ENCODE data around the gene GNG3. TPM values are rescaled to one million over a fixed set of nuclear protein-coding genes. Genes with fewer than 3 reads are reported as not detected.
"Not testable (repeated sequence)": the region's sequence is repeated elsewhere in the genome, so short reads cannot be mapped to it uniquely, and the experiment has no call there.

The GNG3 gene
- not detected for total RNA-seq
- 0.12 to 0.30 reads per million in 2 donors for total RNA-seq

DNA sequence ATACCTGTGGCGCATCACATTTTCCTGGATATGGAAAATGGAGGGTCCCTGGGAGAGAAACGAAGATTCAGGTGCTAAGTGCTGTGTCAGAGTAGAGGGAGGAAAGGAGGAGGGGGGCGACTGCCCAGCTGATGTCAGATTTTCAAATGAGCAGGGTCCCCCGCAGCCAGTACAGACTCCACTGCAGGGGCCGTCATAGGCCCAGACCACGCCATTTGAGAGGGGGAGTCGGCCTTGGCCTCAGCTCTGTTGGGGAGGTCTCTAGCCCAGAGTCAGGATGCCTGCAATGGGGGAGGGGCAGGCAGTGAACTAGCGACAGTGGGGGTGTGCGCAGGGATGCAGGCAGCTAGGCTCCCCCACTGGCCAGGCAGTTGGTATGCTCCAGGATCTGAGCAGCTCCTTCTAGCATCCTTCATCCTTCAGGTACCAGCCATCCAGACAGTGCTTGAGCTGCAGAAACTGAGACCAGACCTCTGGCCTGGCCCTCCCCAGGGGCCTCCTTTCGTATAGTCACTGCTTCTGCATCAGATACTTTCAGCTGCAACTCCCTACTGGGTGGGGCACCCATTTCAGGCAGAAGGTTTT is at the start of gene GNG3, which contains the start of gene BSCL2:
Gene GNG3 (plus strand): TSS at position 400 of the 585 bp plus-strand sequence. CDS start 620 bp downstream, outside the sequence.
Gene BSCL2 (minus strand): TSS at position 148 of the 585 bp plus-strand sequence. CDS start 229 bp downstream, outside the sequence.
- H3K4me1 Mint-ChIP-seq: peaks cover 29% of the 10 kb centered on the region
- H3K27me3 Mint-ChIP-seq: no peaks in the 10 kb centered on the region
- no peak for DNase-seq
- peak within 1 kb of the TSS; percentile 100 for H3K27ac Mint-ChIP-seq
- no peaks in the 10 kb centered on the region for H3K36me3 Mint-ChIP-seq (ENCODE audit: low read depth)
- no peaks in the 10 kb centered on the region for H3K9me3 ChIP-seq (ENCODE audit: control insufficient read depth, low read length, poor library complexity, severe bottlenecking)
- peak within 1 kb of the TSS; percentile 97 for H3K4me3 Mint-ChIP-seq
- no peak for ATAC-seq

DNA sequence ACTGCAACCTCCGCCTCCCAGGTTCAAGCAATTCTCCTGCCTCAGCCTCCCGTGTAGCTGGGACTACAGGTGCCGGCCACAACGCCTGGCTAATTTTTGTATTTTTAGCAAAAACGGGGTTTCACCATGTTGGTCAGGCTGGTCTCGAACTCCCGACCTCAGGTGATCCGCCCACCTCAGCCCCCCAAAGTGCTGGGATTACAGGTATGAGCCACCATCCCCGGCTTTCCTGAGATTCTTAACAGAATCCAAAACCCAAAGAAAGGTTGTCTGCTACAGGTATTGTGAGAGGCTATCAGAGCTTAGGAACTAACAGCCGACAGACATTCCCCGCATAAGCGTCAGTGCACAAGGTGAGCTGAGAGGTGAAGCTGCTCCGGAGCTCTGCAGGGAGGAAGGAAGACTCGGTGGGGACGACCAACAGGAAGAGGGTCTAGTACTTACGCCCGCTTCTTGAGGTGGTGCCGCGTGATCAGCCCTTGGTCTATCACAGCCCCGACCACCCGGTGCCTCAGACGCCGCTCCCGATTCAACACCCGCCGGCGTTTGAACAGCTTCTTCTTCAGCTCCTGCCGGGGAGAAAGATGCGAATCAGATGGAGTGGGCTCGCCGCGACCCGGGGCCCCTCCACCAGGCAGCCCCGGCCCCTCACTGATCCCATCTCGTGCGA is 42.9 kb upstream of the GNG3 start:
- ATAC-seq (peak; percentile 60), DNase-seq (peak in 1 of 3 donors; percentile 38)
- Mint-ChIP-seq H3K4me1 (peaks cover 26% of the 10 kb centered on the region), H3K4me3 (peak overlapping the region; percentile 98), H3K36me3 (ENCODE audit: low read depth) (no peaks in the 10 kb centered on the region), H3K27ac (peak overlapping the region; percentile 97), H3K27me3 (no peaks in the 10 kb centered on the region)
- H3K9me3 ChIP-seq (ENCODE audit: control insufficient read depth, low read length, poor library complexity, severe bottlenecking): no peaks in the 10 kb centered on the region

DNA sequence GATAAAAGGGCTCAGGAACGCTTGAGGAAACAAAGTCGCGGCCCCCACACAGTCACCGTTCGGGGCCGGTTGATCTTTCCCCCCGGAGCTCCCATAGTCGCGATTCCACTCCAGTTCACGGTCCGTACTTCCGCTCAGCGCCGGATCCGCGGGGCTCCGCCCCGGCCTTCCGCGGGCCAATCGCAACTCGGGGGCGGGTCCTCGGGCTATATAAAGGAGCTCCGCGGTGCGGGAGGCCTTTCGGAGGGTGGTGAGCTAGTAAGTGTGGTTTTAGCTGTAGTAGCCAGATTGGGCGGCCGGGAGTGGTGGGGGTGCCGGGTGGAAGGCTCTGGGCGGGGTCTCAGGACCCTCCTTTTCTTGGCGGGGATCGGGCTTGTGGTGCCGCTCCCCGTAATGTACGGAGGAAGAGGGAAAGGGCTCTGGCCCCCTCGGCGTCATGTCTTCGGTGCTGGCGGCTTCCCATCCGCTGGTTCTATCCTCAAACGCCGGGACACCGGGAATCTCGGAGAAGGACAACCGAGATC is 42.3 kb upstream of the GNG3 start, which contains the start of the genes C11orf98 and CSKMT:
Gene C11orf98 (minus strand): TSS at position 136 of the 524 bp plus-strand sequence. CDS start 41 bp downstream, at position 95.
Gene CSKMT (plus strand): TSS at position 238 of the 524 bp plus-strand sequence. CDS start 568 bp downstream, outside the sequence.
- Mint-ChIP-seq H3K36me3 (ENCODE audit: low read depth) (no peaks in the 10 kb centered on the region), H3K4me3 (peak within 1 kb of the TSS; percentile 98), H3K27ac (peak within 1 kb of the TSS; percentile 97), H3K27me3 (no peaks in the 10 kb centered on the region), H3K4me1 (peaks cover 27% of the 10 kb centered on the region)
- DNase-seq (peak; percentile 86 to 95 (median 92)), ATAC-seq (peak; percentile 94)
- no peaks in the 10 kb centered on the region for H3K9me3 ChIP-seq (ENCODE audit: control insufficient read depth, low read length, poor library complexity, severe bottlenecking)

DNA sequence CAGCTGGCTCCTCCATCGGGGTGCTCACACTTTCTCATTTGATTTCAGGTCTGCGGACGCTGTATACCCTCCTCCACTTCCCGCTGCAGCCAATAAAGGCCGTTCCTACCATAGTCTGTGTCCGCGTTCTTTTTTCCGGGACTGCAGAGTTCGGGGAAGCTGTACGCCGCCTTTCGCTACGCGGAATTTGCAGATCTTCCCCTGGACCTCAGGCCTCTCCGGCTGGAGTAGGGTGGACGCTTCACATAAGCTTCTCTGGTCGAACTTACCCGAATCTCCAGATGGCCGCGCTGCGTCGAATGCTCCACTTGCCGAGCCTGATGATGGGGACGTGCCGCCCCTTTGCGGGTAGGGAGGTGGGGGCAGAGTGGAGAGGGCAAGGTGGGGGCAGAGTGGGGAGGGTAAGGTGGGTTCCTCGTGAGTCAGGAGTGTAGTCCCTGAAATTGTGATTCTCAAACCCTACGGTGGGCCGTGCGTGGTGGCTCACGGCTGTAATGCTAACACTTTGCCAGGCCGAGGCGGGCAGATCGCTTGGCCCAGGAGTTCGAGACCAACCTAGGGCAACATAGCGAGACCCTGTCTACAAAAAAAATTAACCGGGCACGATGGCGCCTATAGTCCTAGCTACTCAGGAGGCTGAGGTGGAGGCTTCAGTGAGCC is 41.7 kb upstream of the GNG3 start:
- no peaks in the 10 kb centered on the region for H3K36me3 Mint-ChIP-seq (ENCODE audit: low read depth)
- peaks cover 28% of the 10 kb centered on the region for H3K4me1 Mint-ChIP-seq
- DNase-seq (peak; percentile 33 to 50 (median 36)), ATAC-seq (peak; percentile 40)
- peak overlapping the region; percentile 98 for H3K4me3 Mint-ChIP-seq
- no peaks in the 10 kb centered on the region for H3K27me3 Mint-ChIP-seq
- no peaks in the 10 kb centered on the region for H3K9me3 ChIP-seq (ENCODE audit: control insufficient read depth, low read length, poor library complexity, severe bottlenecking)
- peak overlapping the region; percentile 97 for H3K27ac Mint-ChIP-seq

DNA sequence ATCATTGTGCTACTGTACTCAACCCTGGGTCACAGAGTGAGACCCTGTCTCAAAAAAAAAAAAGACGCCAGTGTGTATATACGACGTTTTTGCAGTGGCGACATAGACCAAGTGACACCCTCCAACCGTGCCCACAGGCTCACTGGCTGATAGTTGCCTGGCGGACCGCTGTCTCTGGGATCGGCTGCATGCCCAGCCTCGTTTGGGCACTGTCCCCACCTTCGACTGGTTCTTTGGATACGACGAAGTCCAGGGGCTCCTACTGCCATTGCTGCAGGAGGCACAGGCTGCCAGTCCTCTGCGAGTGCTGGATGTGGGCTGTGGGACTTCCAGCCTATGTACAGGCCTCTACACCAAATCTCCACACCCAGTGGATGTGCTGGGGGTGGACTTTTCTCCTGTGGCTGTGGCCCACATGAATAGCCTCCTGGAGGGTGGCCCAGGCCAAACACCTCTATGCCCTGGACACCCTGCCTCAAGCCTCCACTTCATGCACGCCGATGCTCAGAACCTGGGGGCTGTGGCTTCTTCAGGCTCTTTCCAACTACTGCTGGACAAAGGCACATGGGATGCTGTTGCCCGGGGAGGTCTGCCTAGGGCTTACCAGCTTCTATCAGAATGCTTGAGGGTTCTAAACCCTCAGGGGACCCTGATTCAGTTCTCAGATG is 41.1 kb upstream of the GNG3 start:
- peaks cover 34% of the 10 kb centered on the region for H3K4me1 Mint-ChIP-seq
- peak overlapping the region; percentile 98 for H3K4me3 Mint-ChIP-seq
- no peaks in the 10 kb centered on the region for H3K9me3 ChIP-seq (ENCODE audit: control insufficient read depth, low read length, poor library complexity, severe bottlenecking)
- DNase-seq (no peak), ATAC-seq (no peak)
- H3K36me3 Mint-ChIP-seq (ENCODE audit: low read depth): no peaks in the 10 kb centered on the region
- no peaks in the 10 kb centered on the region for H3K27me3 Mint-ChIP-seq
- H3K27ac Mint-ChIP-seq: peak overlapping the region; percentile 97

DNA sequence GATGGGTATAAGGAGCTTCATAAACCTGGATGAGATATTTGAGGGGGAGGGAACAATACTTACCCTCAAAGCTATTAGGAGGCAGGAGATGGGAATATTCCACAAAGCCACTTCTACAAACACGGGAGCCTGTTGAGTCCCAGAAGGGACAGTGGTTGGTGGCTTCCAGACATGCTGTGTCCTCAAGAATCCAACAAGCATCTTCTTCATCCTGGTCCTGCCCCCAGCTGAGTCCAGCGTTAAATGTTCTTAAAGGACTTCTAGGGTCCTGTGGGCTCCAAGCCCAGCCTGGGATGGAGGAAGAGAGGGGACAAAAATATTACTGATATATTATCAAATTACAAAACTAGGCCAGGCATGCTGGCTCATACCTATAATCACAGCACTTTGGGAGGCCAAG is 40.0 kb upstream of the GNG3 start:
- peak overlapping the region; percentile 97 for H3K27ac Mint-ChIP-seq
- H3K4me1 Mint-ChIP-seq: peaks cover 39% of the 10 kb centered on the region
- H3K4me3 Mint-ChIP-seq: peak overlapping the region; percentile 98

DNA sequence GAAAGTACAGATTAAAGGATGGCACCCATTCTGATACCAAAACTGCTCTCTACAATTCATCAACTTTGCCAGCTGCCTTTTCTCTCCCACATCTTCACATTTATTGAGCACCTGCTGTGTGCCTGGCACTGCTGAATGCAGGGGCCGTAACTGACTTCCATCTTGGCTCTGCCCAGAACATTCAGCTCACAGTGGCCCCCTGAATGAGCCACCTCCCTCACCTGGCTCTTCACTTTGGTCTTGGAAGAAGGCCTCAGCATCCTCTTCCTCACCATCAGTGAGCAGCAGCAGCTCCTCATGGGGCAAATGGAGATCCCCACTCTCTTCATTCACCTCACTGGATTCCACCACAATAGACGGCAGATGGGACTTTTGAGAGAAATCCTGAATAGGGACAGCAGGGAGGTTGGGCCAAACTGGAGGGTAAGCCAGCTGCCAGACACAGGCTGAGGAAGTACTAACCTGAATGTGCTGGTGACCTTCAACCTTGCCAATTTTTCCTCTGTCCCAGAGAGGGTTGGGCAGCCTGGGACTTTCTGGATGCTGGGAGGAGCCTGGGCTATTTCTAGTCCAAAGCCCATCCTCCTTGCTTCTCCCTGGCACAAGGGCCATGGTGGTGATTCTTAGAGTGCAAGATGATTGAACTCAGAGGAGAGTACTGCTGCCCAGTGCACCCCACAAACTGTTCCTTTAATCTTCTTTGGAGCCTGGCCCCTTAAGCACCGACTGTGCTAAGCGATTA is 37.9 kb upstream of the GNG3 start:
- DNase-seq (no peak), ATAC-seq (no peak)
- no peaks in the 10 kb centered on the region for H3K36me3 Mint-ChIP-seq (ENCODE audit: low read depth)
- peak overlapping the region; percentile 96 for H3K27ac Mint-ChIP-seq
- peak overlapping the region; percentile 99 for H3K4me3 Mint-ChIP-seq
- no peaks in the 10 kb centered on the region for H3K9me3 ChIP-seq (ENCODE audit: control insufficient read depth, low read length, poor library complexity, severe bottlenecking)
- no peaks in the 10 kb centered on the region for H3K27me3 Mint-ChIP-seq
- peaks cover 36% of the 10 kb centered on the region for H3K4me1 Mint-ChIP-seq

More for the DNA sequence above, 40.0 kb upstream of the GNG3 start:
- DNase-seq (no peak), ATAC-seq (no peak)
- H3K9me3 ChIP-seq (ENCODE audit: control insufficient read depth, low read length, poor library complexity, severe bottlenecking): no peaks in the 10 kb centered on the region
- Mint-ChIP-seq H3K36me3 (ENCODE audit: low read depth) (no peaks in the 10 kb centered on the region), H3K27me3 (no peaks in the 10 kb centered on the region)

DNA sequence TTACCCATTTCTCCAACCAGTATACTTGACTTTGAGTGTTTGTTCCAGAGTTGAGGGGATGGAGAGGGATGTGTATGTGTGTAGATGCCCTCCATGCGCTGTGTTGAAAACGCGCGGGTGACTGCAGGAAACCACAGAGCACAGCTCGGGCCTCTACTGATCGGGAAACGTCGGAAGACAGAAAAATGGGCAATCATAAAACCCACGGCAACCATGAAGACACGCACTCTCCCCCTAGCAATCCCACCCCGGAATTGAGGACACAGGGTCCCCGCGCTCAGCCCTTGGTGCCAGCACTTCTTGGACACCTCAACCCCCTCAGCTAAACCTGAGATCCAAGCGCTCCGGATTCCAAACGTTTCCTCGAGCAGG is 36.3 kb upstream of the GNG3 start:
- ATAC-seq: peak; percentile 59
- Mint-ChIP-seq H3K36me3 (ENCODE audit: low read depth) (peaks cover 3% of the 10 kb centered on the region), H3K27ac (peak overlapping the region; percentile 96), H3K27me3 (no peaks in the 10 kb centered on the region), H3K4me3 (peak overlapping the region; percentile 99), H3K4me1 (peaks cover 35% of the 10 kb centered on the region)
- H3K9me3 ChIP-seq (ENCODE audit: control insufficient read depth, low read length, poor library complexity, severe bottlenecking): no peaks in the 10 kb centered on the region
- DNase-seq: peak in 1 of 3 donors; percentile 21

DNA sequence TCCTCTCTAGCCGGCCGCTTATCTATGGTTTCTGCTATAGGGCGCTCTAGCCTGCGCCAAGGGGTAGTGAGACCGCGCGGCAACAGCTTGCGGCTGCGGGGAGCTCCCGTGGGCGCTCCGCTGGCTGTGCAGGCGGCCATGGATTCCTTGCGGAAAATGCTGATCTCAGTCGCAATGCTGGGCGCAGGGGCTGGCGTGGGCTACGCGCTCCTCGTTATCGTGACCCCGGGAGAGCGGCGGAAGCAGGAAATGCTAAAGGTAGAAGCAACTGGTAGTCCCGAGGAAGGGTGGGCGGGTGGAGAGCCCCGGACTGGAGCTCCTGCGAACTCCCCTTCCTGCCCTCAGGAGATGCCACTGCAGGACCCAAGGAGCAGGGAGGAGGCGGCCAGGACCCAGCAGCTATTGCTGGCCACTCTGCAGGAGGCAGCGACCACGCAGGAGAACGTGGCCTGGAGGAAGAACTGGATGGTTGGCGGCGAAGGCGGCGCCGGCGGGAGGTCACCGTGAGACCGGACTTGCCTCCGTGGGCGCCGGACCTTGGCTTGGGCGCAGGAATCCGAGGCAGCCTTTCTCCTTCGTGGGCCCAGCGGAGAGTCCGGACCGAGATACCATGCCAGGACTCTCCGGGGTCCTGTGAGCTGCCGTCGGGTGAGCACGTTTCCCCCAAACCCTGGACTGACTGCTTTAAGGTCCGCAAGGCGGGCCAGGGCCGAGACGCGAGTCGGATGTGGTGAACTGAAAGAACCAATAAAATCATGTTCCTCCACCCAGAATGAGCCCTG is 35.7 kb upstream of the GNG3 start, which contains the start of the genes LBHD1 and UQCC3:
Gene LBHD1 (minus strand): TSS at position 660 of the 782 bp plus-strand sequence. CDS start 2,236 bp downstream, outside the sequence.
Gene UQCC3 (plus strand): TSS at position 66 of the 782 bp plus-strand sequence. CDS start 73 bp downstream, at position 139.
- peaks cover 35% of the 10 kb centered on the region for H3K4me1 Mint-ChIP-seq
- H3K36me3 Mint-ChIP-seq (ENCODE audit: low read depth): peaks cover 3% of the 10 kb centered on the region
- peak within 1 kb of the TSS; percentile 96 for H3K27ac Mint-ChIP-seq
- no peaks in the 10 kb centered on the region for H3K9me3 ChIP-seq (ENCODE audit: control insufficient read depth, low read length, poor library complexity, severe bottlenecking)
- H3K4me3 Mint-ChIP-seq: peak within 1 kb of the TSS; percentile 99
- DNase-seq (peak; percentile 51 to 63 (median 62)), ATAC-seq (peak; percentile 81)
- no peaks in the 10 kb centered on the region for H3K27me3 Mint-ChIP-seq

DNA sequence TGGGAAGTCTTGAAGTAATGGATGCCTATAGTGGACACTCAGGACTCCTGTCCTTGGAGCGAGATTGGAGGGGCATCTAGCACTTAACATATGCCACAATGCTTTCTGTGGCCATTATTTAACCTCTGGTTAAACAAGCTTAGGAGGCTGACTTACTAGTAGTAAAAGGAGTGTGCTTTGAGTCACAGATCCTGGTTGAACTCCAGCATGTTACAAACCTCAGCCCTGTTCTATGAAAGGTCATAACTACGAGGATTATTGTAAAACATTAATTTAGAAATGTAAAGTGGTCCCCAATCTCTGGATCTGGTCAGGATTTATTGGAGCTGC is 34.3 kb upstream of the GNG3 start:
- peak overlapping the region; percentile 96 for H3K27ac Mint-ChIP-seq
- H3K36me3 Mint-ChIP-seq (ENCODE audit: low read depth): peaks cover 5% of the 10 kb centered on the region
- no peak for ATAC-seq
- no peaks in the 10 kb centered on the region for H3K9me3 ChIP-seq (ENCODE audit: control insufficient read depth, low read length, poor library complexity, severe bottlenecking)
- H3K27me3 Mint-ChIP-seq: no peaks in the 10 kb centered on the region
- peak overlapping the region; percentile 99 for H3K4me3 Mint-ChIP-seq
- H3K4me1 Mint-ChIP-seq: peaks cover 41% of the 10 kb centered on the region
- DNase-seq: no peak

DNA sequence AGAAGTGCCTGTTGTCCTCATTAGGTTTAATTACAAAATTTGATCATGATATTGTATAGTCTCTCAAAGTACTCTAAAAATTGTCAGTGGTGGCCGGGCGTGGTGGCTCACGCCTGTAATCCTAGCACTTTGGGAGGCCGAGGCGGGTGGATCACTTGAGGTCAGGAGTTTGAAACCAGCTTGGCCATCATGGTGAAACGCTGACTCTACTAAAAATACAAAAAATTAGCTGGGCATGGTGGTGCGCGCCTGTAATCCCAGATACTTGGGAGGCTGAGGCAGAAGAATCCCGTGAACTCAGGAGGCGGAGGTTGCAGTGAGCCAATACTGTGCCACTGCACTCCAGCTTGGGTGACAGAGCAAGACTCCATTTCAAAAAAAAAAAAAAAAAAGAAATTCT is 32.1 kb upstream of the GNG3 start:
- Mint-ChIP-seq H3K27ac (peak overlapping the region; percentile 63), H3K4me1 (peaks cover 46% of the 10 kb centered on the region)
- H3K4me3 Mint-ChIP-seq: not testable (repeated sequence)

More for the DNA sequence above, 32.1 kb upstream of the GNG3 start:
- H3K36me3 Mint-ChIP-seq (ENCODE audit: low read depth); ATAC-seq; H3K9me3 ChIP-seq (ENCODE audit: control insufficient read depth, low read length, poor library complexity, severe bottlenecking); DNase-seq; H3K27me3 Mint-ChIP-seq: not testable (repeated sequence)

Data from T-helper 17 cell (primary cell).